HG02884 (cell line): ENCODE results near the gene CERS4.
A peak's percentile ranks its signal among the peaks of the same experiment; 100 is the strongest.
"Not testable (repeated sequence)": the region's sequence is repeated elsewhere in the genome, so short reads cannot be mapped to it uniquely, and the experiment has no call there.

Source experiments
- ATAC-seq: cut with Tn5 transposase; IDR thresholded peaks from one replicate; pipeline ENCODE4 v1.9.1; 2021; ENCODE audit warnings: mild to moderate bottlenecking, moderate library complexity; ENCODE audit not compliant: unreplicated experiment

The CERS4 gene, protein sequence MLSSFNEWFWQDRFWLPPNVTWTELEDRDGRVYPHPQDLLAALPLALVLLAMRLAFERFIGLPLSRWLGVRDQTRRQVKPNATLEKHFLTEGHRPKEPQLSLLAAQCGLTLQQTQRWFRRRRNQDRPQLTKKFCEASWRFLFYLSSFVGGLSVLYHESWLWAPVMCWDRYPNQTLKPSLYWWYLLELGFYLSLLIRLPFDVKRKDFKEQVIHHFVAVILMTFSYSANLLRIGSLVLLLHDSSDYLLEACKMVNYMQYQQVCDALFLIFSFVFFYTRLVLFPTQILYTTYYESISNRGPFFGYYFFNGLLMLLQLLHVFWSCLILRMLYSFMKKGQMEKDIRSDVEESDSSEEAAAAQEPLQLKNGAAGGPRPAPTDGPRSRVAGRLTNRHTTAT

DNA sequence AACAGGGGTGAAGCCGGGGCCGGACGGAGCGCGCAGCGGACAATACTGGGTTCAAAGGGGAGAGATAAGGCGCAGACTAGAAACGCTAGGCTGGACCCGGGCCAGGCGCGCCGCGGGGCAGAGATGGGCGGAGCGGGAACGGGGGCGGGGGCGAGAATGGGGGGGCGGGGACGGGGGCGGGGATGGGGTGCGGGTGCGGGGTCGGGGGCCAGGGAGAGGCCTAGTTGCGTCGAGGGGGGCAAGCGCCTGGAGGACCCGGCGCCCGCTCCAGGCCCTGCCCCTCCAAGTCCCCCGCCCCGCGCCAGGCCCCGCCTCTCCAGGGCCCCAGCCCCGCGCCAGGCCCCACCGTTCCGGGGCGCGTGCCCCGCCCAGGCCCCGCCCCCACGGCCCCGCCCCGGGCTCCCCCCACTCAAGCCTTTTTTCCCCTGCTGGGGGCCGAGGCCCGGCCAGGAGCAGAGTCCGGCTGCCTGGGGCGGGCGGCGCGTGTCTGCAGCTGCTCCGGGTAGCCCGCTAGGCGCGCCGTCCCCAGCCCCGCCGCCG, at the start of gene CERS4:
TSS of gene CERS4 (plus strand) at position 449 of the 540 bp plus-strand sequence. CDS start 41,707 bp downstream, outside the sequence.
- ATAC-seq = peak; percentile 38

DNA sequence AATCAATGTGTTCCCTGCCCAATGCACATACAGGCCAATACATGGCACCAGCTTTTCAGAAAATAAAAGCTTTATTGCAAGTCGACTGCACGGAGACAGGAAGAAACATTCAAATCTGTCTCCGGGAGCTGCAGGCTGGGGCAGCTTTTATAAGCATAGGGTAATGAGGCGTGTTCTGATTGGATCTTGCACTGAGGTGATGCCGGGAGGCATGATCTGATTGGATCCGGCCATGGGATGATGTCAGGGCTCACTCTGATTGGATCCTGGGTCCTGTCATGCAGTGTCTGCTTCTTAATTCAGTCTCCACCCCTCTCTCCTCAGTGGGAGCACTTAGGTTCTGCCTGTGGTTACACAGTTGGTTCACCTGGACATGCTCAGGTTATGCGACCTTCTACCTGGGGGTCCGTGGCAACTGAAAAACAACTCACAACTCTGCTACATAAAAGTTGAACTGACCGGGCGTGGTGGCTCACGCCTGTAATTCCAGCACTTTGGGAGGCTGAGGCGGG, 48.0 kb upstream of the CERS4 start:
- no peak for ATAC-seq

DNA sequence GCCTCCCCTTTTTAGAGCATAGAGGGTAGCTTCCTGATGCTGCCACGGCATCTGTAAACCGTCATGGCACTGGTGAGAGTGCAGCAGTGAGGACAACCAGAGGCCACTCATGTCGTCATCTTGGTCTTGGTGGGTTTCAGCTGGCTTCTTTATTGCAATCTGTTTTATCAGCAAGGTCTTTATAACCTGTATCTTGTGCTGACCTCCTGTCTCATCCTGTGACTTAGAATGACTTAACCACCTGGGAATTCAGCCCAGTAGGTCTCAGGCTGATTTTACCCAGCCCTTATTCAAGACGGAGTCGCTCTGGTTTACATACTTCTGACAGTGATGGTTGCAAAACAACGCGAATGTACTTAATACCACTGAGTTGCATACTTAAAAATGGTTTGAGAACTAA, 45.4 kb upstream of the CERS4 start:
- ATAC-seq = no peak

DNA sequence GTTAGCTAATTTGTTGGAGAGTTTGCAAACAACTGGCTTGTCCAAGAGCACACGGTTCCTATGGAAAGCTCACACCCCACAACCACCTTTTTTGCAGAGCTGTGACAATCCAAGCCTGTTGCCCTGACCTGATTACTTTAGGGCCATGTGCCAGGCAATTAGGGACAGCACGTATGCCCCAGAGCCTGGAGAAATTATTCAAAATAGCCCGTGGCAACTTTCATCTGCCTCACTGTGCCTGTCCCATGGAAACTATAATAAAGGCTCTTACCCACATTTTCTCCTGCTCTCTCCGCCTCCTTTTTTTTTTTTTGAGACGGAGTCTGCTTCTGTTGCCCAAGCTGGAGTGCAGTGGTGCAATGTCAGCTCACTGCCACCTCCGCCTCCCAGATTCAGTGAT, 41.2 kb upstream of the CERS4 start:
- ATAC-seq = no peak

DNA sequence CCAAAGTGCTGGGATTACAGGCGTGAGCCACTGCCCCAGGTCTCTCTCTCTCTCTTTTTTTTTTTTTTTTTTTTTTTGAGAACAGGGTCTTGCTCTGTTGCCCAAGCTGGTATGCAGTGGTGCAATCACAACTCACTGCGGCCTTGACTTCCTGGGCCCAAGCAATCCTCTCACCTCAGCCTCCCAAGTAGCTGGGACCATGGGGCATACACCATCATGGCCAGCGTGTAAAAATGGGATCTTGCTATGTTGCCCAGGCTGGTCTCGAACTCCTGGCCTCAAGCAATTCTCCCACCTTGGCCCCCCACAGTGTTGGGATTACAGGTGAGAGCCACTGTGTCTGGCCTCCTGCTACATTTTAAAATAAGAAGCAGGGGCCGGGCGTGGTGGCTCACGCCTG, 40.6 kb upstream of the CERS4 start:
- no peak for ATAC-seq

DNA sequence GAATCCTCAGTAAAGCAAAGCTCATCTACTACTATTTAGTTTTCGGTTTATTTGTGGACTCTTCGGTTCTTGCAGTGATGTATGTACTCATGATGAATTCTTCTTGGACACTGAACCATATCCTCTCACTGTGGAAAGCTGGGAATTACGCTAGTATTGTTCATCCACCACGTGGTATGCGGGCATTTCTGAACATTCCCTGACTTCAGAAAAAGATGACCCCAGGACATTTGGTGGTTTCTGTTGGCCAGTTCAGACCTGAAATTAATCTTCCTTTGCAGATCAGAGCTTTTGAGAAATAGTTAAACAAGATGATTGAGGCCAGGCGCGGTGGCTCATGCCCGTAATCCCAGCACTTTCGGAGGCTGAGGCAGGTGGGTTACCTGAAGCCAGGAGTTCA, 34.5 kb upstream of the CERS4 start:
- ATAC-seq = no peak

DNA sequence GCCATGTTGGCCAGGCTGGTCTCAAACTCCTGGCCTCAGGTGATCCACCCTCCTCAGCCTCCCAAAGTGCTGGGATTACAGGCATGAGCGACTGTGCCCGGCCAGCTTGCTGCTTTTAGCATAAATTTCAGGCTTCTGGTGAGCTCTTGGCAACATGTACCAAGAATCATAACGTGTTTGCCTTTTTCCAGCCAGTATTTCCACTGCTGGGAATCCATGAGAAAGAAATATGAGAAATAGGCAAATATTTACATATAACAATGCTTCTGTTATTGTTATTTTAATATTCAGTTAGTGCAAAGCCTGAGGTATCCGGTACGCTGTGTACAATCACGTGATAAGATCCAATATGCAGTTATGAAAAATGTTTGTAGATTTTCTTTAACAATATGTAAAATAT, 29.2 kb upstream of the CERS4 start:
- no peak for ATAC-seq

DNA sequence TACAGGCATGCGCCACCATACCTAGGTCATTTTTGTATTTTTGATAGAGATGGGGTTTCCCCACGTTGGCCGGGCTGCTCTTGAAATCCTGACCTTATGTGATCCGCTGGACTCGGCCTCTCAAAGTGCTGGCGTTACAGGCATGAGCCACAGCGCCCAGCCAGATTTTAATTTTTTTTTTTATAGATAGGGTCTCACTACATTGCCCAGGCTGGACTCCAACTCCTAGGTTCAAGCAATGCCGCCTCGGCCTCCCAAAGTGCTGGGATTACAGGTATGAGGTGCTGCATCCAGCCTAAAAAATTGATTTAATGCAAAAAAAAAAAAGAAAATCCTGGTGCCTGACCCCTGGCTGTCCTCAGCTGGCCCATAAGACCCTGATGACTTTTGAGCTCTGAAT, 24.9 kb upstream of the CERS4 start:
- no peak for ATAC-seq

DNA sequence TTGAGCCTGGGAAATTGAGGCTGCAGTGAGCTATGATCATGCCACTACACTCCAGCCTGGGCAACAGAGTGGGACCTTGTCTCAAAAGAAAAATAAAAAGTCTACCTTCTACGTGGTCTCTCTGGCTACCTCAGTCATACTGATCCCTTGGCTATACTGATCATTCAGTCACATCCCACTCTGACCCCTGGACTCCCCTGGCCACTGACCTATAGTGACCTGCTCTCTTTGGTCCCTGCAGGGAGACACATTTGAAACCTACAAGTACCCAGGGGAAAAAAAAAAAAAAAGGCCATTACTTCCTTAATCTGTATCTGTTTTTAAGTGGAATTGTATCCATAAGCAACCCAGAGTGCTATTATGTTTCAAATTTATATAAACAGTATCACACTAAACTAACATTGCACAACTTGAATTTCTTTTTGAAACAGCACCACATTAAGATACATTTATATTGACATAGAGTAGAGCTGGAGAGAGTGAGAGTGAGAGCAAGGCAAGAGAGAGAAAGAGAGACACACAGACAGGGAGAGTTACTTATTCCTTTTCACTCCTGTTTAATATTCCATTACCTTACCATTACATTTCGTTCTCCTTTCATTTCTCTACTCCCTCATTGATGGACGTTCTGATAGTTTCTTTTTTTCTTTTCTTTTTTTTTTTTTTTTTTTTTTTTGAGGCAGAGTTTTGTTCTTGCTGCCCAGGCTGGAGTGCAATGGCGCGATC, 23.7 kb upstream of the CERS4 start:
- ATAC-seq = no peak

DNA sequence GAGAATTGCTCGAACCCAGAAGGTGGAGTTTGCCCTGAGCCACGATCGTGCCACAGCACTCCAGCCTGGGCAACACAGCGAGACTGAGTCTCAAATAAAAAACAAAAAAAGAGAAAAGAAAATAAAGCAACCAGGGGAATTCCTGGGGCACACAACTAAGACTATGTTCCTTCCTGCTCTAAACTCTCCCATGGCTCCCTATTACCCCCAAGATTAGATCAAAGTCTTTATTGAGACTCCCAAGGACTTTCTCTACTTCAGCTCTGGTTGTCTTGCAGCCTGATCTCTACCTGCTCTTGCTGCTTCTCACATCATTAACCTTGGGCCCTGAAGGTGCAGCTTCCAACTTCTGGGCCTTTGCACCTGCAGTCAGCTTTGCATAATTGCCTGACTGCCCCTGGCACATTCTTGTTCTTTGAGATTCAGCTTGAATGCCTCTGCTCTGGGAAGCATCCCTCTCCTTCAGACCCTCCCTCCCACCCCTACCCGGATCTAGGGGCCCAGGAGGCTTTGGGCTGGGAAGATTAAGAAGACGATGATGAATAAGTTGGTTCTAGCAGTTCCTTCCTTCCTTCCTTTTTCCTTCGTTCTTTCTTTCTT, 16.8 kb upstream of the CERS4 start:
- no peak for ATAC-seq

DNA sequence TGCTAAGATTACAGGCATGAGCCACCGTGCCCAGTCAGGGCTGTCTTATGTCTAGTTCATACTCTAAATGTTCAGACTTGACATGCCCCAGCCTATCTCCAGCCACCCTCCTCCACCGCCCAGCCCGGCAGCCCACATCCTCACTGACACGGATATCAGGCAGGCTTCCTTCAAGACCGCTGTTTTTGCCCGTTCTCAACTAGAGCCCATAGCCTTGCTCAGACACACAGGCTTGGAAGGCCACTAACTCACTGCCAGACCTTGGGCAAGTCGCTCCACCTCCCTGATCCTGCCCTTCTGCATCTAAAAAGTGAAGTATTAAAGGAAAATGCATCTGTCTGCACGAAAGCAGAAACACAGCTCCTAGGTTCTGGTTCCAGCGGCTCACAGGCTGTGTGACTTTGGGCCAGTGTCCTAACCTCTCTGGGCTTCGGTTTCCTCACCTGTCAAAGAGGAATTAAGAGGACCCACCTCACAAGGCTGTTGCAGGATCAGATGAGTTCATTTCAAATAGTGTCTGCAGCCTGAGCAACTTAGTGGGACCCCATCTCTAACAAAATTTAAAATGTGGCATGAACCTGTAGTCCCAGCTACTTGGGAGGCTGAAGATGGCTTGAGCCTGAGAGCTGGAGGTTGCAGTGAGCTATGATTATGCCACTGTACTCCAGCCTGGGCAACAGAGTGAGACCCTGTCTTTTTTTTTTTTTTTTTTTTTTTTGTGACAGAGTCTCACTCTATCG, 14.5 kb upstream of the CERS4 start:
- no peak for ATAC-seq

DNA sequence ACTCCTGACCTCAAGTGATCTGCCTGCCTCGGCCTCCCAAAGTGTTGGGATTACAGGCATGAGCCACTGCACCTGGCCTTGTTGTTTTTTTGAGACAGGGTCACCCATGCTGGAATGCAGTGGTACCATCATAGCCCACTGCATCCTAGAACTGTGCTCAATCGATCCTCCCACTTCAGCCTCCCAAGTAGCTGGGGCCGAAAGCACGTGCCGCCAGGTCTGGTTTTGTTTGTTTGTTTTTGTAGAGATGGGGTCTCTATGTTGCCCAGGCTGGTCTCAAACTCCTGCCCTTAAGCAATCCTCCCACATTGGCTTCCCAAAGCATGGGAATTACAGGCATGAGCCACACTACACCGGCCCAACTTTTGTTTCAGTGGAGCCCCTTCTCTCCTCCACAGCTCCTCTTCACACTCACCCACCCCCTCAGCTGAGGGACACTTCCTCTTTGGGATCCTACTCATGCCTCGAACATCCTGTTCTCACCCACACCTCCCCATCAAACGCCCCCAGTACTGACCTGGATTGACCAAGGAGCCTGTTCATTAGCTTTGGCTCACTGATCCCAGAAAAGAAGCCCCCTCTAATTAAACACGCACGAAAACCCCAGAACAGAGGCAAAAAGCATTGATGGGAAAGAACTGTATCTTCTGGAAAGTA, 12.8 kb upstream of the CERS4 start:
- no peak for ATAC-seq

DNA sequence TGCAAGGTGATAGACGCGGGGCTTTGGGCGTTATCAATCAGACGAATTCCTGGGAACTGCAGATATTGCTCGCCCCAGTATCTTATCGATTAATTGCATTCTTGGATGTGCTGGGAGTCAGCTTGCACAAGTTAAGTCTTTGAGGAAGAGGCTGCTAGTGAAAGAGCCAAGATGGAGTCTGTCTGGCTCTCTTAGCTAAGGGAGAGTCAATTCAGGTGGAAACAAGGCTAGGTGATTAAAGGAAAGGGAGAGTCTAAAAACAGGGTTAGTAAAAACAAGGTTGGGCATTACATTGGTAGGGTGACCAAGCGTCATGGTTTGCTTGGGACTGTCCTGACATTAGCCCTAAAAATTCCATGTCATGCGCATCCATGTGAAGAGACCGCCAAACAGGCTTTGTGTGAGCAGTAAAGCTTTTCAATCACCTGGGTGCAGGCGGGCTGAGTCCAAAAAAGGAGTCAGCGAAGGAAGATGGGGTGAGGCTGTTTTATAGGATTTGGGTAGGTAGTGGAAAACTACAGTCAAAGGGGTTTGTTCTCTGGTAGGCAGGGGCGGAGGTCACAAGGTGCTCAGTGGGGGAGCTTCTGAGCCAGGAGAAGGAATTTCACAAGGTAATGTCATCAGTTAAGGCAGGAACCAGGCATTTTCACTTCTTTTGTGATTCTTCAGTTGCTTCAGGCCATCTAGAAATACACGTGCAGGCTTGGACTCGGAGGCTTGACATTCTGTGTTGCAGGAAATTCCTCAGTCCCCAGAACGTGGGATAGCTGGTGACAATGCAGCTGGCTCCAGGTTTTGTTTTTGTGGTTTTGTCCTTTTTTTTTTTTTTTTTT, 5.7 kb upstream of the CERS4 start:
- ATAC-seq = not testable (repeated sequence)

DNA sequence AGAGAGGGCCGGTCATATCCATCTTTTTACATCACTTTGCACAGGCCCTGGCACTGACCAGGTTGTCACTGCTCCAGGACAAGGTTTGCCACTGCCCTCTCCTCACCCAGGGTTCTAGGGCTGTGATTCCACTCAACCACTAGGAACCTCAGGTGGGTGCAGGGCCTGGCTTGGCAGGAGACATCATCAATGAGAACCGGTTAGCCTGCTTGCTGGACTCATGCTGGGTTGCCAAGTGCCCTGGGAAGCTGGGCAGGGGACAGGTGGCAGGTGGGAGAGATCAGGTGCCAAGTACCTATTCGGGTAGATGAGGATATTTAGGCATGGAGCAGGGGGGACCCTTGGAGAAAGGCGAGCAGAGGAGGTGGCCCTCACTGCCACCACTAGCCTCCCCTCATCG, 4.2 kb upstream of the CERS4 start:
- no peak for ATAC-seq

- no peak for ATAC-seq
These were observed 2.8 kb upstream of the CERS4 start for GRCh38 chr19:8206147-8207087.

DNA sequence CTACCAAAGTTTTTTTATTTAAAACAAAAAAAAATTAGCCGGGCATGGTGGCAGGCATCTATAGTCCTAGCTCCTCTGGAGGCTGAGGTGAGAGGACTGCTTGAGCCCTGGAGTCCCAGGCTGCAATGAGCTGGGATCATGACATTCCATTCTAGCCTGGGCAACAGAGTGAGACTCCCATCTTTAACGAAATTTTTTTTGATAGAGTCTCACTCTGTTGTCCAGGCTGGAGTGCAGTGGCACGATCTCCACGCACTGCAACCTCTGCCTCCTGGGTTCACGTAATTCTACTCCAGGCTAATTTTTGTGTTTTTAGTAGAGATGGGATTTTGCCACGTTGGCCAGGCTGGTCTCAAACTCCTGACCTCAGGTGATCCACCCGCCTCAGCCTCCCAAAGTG, 1.8 kb upstream of the CERS4 start:
- ATAC-seq = not testable (repeated sequence)

GRCh38 chr19:8208119-8208921, 850 bp upstream of the CERS4 start:
- ATAC-seq = no peak
